Measurements from ENCODE around the gene PLS3. TPM values are rescaled to one million over a fixed set of nuclear protein-coding genes. Genes with fewer than 3 reads are reported as not detected.

Gene PLS3
- total RNA-seq, 2 donors from 2014 or later, result 34.8 to 47.5 TPM

- TF ChIP-seq, protein P1, sequence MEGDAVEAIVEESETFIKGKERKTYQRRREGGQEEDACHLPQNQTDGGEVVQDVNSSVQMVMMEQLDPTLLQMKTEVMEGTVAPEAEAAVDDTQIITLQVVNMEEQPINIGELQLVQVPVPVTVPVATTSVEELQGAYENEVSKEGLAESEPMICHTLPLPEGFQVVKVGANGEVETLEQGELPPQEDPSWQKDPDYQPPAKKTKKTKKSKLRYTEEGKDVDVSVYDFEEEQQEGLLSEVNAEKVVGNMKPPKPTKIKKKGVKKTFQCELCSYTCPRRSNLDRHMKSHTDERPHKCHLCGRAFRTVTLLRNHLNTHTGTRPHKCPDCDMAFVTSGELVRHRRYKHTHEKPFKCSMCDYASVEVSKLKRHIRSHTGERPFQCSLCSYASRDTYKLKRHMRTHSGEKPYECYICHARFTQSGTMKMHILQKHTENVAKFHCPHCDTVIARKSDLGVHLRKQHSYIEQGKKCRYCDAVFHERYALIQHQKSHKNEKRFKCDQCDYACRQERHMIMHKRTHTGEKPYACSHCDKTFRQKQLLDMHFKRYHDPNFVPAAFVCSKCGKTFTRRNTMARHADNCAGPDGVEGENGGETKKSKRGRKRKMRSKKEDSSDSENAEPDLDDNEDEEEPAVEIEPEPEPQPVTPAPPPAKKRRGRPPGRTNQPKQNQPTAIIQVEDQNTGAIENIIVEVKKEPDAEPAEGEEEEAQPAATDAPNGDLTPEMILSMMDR (IDR thresholded peaks at IDR 0.05), result no peak
- no peak for TF ChIP-seq POLR2A (IDR thresholded peaks at IDR 0.05)
- no peak for DNase-seq
- no peak for ATAC-seq
Measured at GRCh38 chrX:115697806-115698205, 136.8 kb downstream of the PLS3 start.

More at GRCh38 chrX:115697806-115698205, 136.8 kb downstream of the PLS3 start:
- no peaks in the 10 kb centered on the region for H3K36me3 ChIP-seq (replicated peaks in 1 of 2; ENCODE audit: insufficient read depth in 1 of 2, low read depth in 2 of 2)
- no peaks in the 10 kb centered on the region for H3K9me3 ChIP-seq
- H3K4me3 ChIP-seq, result no peak overlapping the region
- H3K27ac ChIP-seq, result no peak overlapping the region
- H3K27me3 ChIP-seq, result no peaks in the 10 kb centered on the region
- H3K4me1 ChIP-seq, result no peaks in the 10 kb centered on the region
- intact Hi-C loops (cut with DNase I), result no loop called here
- WGBS, 2 donors, result 61 to 82% methylated on average over 2 of the region's 2 CpGs

Small RNA genes lying within 50 kb of the gene (small RNA-seq; reads per million reads assigned to genes)
- not detected for gene RF00264
